A673 (cell line): ENCODE results near the gene ZSWIM6. TPM values are rescaled to one million over a fixed set of nuclear protein-coding genes. Genes with fewer than 3 reads are reported as not detected.

Experiments
- BruUV-seq: library from RNA; stranded (reverse); fragments of 400-500 nt; replicated peaks from 2 replicates; lab custom pipeline; 2021; lab: Mats Ljungman, UMichigan
- CTCF ChIA-PET: fragments of 300-600 bp; sonication (Branson Sonifier 250); formaldehyde crosslinking; loops from one replicate; lab custom pipeline; 2022; ENCODE audit warnings: antibody characterized with exemption; lab: Charles Lee
- POLR2A ChIA-PET: fragments of 300-600 bp; sonication (Branson Sonifier 250); formaldehyde crosslinking; loops from one replicate; lab custom pipeline; 2022; ENCODE audit warnings: antibody characterized with exemption; ENCODE audit not compliant: low non-redundant PET; lab: Charles Lee
- DNase-seq: peaks from one replicate; pipeline ENCODE4 v3.0.0-alpha.2; 2015; ENCODE audit warnings: low spot score
- H3K27ac ChIP-seq: fragments of 200-600 bp; sonication (generic); 2 replicates; pipeline ENCODE4 v1.5.1; 2016; ENCODE audit warnings: mixed run types, low read depth, mild to moderate bottlenecking, mixed read lengths, antibody characterized with exemption, low read length; ENCODE audit not compliant: poor library complexity, severe bottlenecking
- H3K27me3 ChIP-seq: fragments of 200-600 bp; sonication (generic); replicated peaks from 2 replicates; pipeline ENCODE4 v1.6.1; 2017; ENCODE audit warnings: mixed run types, low read depth, mild to moderate bottlenecking, mixed read lengths, antibody characterized with exemption, low read length; ENCODE audit not compliant: insufficient read depth, poor library complexity
- H3K36me3 ChIP-seq: fragments of 200-600 bp; sonication (generic); 2 replicates; pipeline ENCODE4 v1.6.1; 2016; ENCODE audit warnings: mixed run types, mild to moderate bottlenecking, mixed read lengths, antibody characterized with exemption, low read length; ENCODE audit not compliant: insufficient read depth, poor library complexity, severe bottlenecking
- H3K4me1 ChIP-seq: fragments of 200-600 bp; sonication (generic); 2 replicates; pipeline ENCODE4 v1.6.1; 2017; ENCODE audit warnings: mixed run types, mild to moderate bottlenecking, mixed read lengths, antibody characterized with exemption, low read length; ENCODE audit not compliant: insufficient read depth, poor library complexity, severe bottlenecking
- H3K4me3 ChIP-seq: fragments of 200-600 bp; sonication (generic); 2 replicates; pipeline ENCODE4 v1.5.1; 2016; ENCODE audit warnings: low read depth, mixed run types, mild to moderate bottlenecking, mixed read lengths, low read length; ENCODE audit not compliant: poor library complexity, severe bottlenecking
- H3K9me3 ChIP-seq: fragments of 200-600 bp; sonication (generic); 2 replicates; pipeline ENCODE4 v1.6.1; 2016; ENCODE audit warnings: mixed run types, low read depth, mild to moderate bottlenecking, mixed read lengths, antibody characterized with exemption, low read length; ENCODE audit not compliant: poor library complexity, severe bottlenecking
- CTCF ChIP-seq: fragments of 300-800, 200-600 bp; sonication (generic); conservative IDR thresholded peaks from 2 replicates; pipeline ENCODE4 v1.5.1; 2017; ENCODE audit warnings: low read depth, mild to moderate bottlenecking, antibody characterized with exemption, low read length, moderate library complexity, mixed read lengths
- EZH2 ChIP-seq: fragments of 200-600 bp; sonication (generic); IDR thresholded peaks from 2 replicates; pipeline ENCODE4 v1.6.1; 2017; ENCODE audit warnings: borderline replicate concordance, low read depth, mild to moderate bottlenecking, mixed read lengths, antibody characterized with exemption, low read length; ENCODE audit not compliant: poor library complexity, severe bottlenecking
- intact Hi-C: fragments of 100-400 bp; cut with micrococcal nuclease; formaldehyde crosslinking; loops from one replicate; pipeline ENCODE4 v1.10.0; 2022; ENCODE audit not compliant: unreplicated experiment
- total RNA-seq: library from RNA; stranded (reverse); gene quantifications from 2 replicates; pipeline ENCODE4 v1.2.3, GENCODE V29; 2021

The ZSWIM6 gene
- total RNA-seq, 1 experiment from 2014 or later, result 47.3 TPM

- Histone ChIP-seq H3K27ac (no peak overlapping the region), H3K27me3 (no peaks in the 10 kb centered on the region), H3K9me3 (no peaks in the 10 kb centered on the region), H3K36me3 (no peaks in the 10 kb centered on the region), H3K4me1 (no peaks in the 10 kb centered on the region), H3K4me3 (no peak overlapping the region)
- BruUV-seq, result no TSS peak
- CTCF ChIA-PET, result no interaction called here
- intact Hi-C loops, result no loop called here
- POLR2A ChIA-PET, result no interaction called here
- no peak for DNase-seq
- TF ChIP-seq EZH2 (no peak), CTCF (no peak)
Observed at GRCh38 chr5:61563401-61563800, 231.3 kb downstream of the ZSWIM6 start.

DNA sequence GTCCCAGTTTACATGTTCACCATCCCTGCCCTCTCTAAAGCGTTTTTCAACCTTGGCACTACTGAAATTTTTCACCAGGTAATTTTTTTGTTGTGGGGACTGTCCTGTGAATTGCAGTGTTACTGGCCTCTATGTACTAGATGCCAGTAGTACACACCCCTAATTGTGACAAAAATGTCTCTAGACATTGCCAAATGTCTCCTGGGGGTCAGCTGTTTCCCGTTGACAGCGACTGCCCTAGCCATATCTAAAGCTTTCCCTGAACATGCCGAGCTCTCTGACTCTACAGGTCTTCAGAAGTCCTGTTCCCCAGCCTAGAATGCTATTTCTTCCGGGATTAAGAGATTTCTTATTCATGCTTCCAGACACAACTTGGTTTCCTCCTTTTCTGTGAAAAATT lies 235.3 kb downstream of the ZSWIM6 start:
- ChIA-PET POLR2A (no interaction called here), CTCF (no interaction called here)
- no peak for TF ChIP-seq CTCF
- H3K4me1 ChIP-seq, result no peaks in the 10 kb centered on the region
- peak overlapping the region; percentile 24 for H3K27ac ChIP-seq
- no peaks in the 10 kb centered on the region for H3K27me3 ChIP-seq
- no TSS peak for BruUV-seq
- DNase-seq, result peak; percentile 66
- H3K36me3 ChIP-seq, result no peaks in the 10 kb centered on the region
- intact Hi-C loops, result no loop called here
- no peaks in the 10 kb centered on the region for H3K9me3 ChIP-seq
- H3K4me3 ChIP-seq, result no peak overlapping the region

DNA sequence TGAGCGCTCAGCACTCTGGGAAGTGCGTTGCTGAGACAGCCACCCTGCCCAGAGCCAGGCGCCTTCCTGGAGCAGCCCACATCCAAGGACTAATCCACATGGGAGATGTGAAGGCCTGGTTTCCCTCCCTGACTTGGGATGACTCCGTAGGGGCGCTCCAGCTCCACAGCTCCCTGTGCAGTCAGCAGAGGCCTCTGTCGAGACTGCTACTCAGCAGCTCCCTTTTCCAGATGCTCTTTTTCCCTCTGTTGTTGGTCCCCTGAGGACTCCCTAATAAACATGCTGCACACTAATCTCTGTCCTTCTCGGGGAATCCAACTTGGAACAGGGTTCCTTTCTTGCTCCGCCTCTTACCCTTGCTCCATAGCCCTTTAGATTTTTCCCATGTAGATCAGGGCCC lies 237.3 kb downstream of the ZSWIM6 start:
- H3K27me3 ChIP-seq, result no peaks in the 10 kb centered on the region
- H3K4me3 ChIP-seq, result no peak overlapping the region
- no peaks in the 10 kb centered on the region for H3K9me3 ChIP-seq
- POLR2A ChIA-PET, result no interaction called here
- no peaks in the 10 kb centered on the region for H3K36me3 ChIP-seq
- H3K4me1 ChIP-seq, result no peaks in the 10 kb centered on the region
- CTCF ChIA-PET, result no interaction called here
- no TSS peak for BruUV-seq
- intact Hi-C loops, result no loop called here
- peak; percentile 18 for DNase-seq
- H3K27ac ChIP-seq, result no peak overlapping the region
- TF ChIP-seq EZH2 (no peak), CTCF (no peak)
